Liver (tissue), 9 donors: ENCODE data around the gene DZIP3. TPM values are rescaled to one million over a fixed set of nuclear protein-coding genes. Genes with fewer than 3 reads are reported as not detected.

Experiments used
- DNase-seq: peaks from one replicate; pipeline ENCODE4 v3.0.0-alpha.2; 2017; ENCODE audit warnings: low spot score
- H3K27ac ChIP-seq, 2 donors: one replicate each; pipeline ENCODE4 v1.7.0; 2013; ENCODE audit warnings: inconsistent platforms in 2 of 2, low read length in 2 of 2, control low read depth in 1 of 2, low read depth in 1 of 2, mild to moderate bottlenecking in 1 of 2
- H3K27me3 ChIP-seq, 4 donors: one replicate each; pipeline versions ENCODE4 v1.6.1 to v1.7.0; 2013; ENCODE audit warnings: low read length in 3 of 4, inconsistent platforms in 1 of 4, mild to moderate bottlenecking in 1 of 4, moderate library complexity in 1 of 4; ENCODE audit not compliant: control insufficient read depth in 4 of 4, insufficient read depth in 4 of 4
- H3K36me3 ChIP-seq, 4 donors: one replicate each; pipeline versions ENCODE4 v1.6.1 to v1.7.0; 2013; ENCODE audit warnings: low read length in 3 of 4, mild to moderate bottlenecking in 3 of 4, low read depth in 1 of 4, moderate library complexity in 1 of 4; ENCODE audit not compliant: control insufficient read depth in 4 of 4, insufficient read depth in 3 of 4
- H3K4me1 ChIP-seq, 4 donors: one replicate each; pipeline versions ENCODE4 v1.6.1 to v1.7.0; 2013; ENCODE audit warnings: low read length in 3 of 4, mild to moderate bottlenecking in 3 of 4, moderate library complexity in 1 of 4; ENCODE audit not compliant: control insufficient read depth in 4 of 4, insufficient read depth in 4 of 4
- H3K4me3 ChIP-seq, 3 donors: one replicate each; pipeline versions ENCODE4 v1.6.1 to v1.7.0; 2013; ENCODE audit warnings: low read length in 3 of 3, control low read depth in 1 of 3, low read depth in 1 of 3, mild to moderate bottlenecking in 1 of 3
- H3K9ac ChIP-seq, 2 donors: one replicate each; pipeline ENCODE4 v1.7.0; 2013; ENCODE audit warnings: low read length in 2 of 2, mild to moderate bottlenecking in 2 of 2, moderate library complexity in 2 of 2, control low read depth in 1 of 2, low read depth in 1 of 2
- H3K9me3 ChIP-seq, 4 donors: one replicate each; pipeline versions ENCODE4 v1.6.1 to v1.7.0; 2013; ENCODE audit warnings: low read length in 3 of 4; ENCODE audit not compliant: control insufficient read depth in 4 of 4
- ATF3 ChIP-seq: IDR thresholded peaks from 2 replicates; pipeline ENCODE4 v1.6.1; 2016; ENCODE audit warnings: antibody characterized with exemption
- CTCF ChIP-seq: fragments of 150-350 bp; IDR thresholded peaks from 2 replicates; pipeline ENCODE4 v1.5.1; 2017; ENCODE audit warnings: improper control_type of control experiment, low read depth, low read length; ENCODE audit not compliant: missing input control
- EGR1 ChIP-seq, 2 donors: IDR thresholded peaks; 2 replicates each; pipeline ENCODE4 v1.6.1; 2016 to 2018; ENCODE audit warnings: antibody characterized with exemption in 2 of 2, low read depth in 2 of 2
- FOXA1 ChIP-seq: IDR thresholded peaks from 2 replicates; pipeline ENCODE4 v1.6.1; 2016; ENCODE audit warnings: antibody characterized with exemption
- FOXA2 ChIP-seq: IDR thresholded peaks from 2 replicates; pipeline ENCODE4 v1.6.1; 2016; ENCODE audit warnings: antibody characterized with exemption
- GABPA ChIP-seq, 2 donors: IDR thresholded peaks in 1 of 2; conservative IDR thresholded peaks in 1 of 2; 2 replicates each; pipeline ENCODE4 v1.6.1; 2016; ENCODE audit warnings: antibody characterized with exemption in 2 of 2, mild to moderate bottlenecking in 1 of 2, moderate library complexity in 1 of 2
- HNF4A ChIP-seq, 2 donors: conservative IDR thresholded peaks; 2 replicates each; pipeline ENCODE4 v1.6.1; 2016; ENCODE audit warnings: antibody characterized with exemption in 2 of 2, mild to moderate bottlenecking in 2 of 2
- HNF4G ChIP-seq: IDR thresholded peaks from 2 replicates; pipeline ENCODE4 v1.6.1; 2016; ENCODE audit warnings: antibody characterized with exemption
- JUND ChIP-seq, 2 donors: IDR thresholded peaks; 2 replicates each; pipeline ENCODE4 v1.6.1; 2016; ENCODE audit warnings: antibody characterized with exemption in 2 of 2
- MAX ChIP-seq: IDR thresholded peaks from 2 replicates; pipeline ENCODE4 v1.6.1; 2016; ENCODE audit warnings: antibody characterized with exemption
- NR2F2 ChIP-seq: IDR thresholded peaks from 2 replicates; pipeline ENCODE4 v1.6.1; 2016; ENCODE audit warnings: antibody characterized with exemption
- RAD21 ChIP-seq, 2 donors: IDR thresholded peaks; 2 replicates each; pipeline ENCODE4 v1.6.1; 2016; ENCODE audit warnings: antibody characterized with exemption in 2 of 2, mild to moderate bottlenecking in 2 of 2
- REST ChIP-seq: IDR thresholded peaks from 2 replicates; pipeline ENCODE4 v1.6.1; 2016; ENCODE audit warnings: antibody characterized with exemption, mild to moderate bottlenecking
- RXRA ChIP-seq, 2 donors: IDR thresholded peaks; 2 replicates each; pipeline ENCODE4 v1.6.1; 2017 to 2018; ENCODE audit warnings: antibody characterized with exemption in 2 of 2, mild to moderate bottlenecking in 1 of 2
- SP1 ChIP-seq: IDR thresholded peaks from 2 replicates; pipeline ENCODE4 v1.6.1; 2018; ENCODE audit warnings: antibody characterized with exemption, mild to moderate bottlenecking
- TAF1 ChIP-seq: conservative IDR thresholded peaks from 2 replicates; pipeline ENCODE4 v1.6.1; 2016; ENCODE audit warnings: antibody characterized with exemption, mild to moderate bottlenecking
- YY1 ChIP-seq: IDR thresholded peaks from 2 replicates; pipeline ENCODE4 v1.6.1; 2016; ENCODE audit warnings: antibody characterized with exemption, mild to moderate bottlenecking
- ZBTB33 ChIP-seq: IDR thresholded peaks from 2 replicates; pipeline ENCODE4 v1.6.1; 2016; ENCODE audit warnings: antibody characterized with exemption
- WGBS: extraction: QIAGEN DNeasy Blood & Tissue Kit; methylation state at CpG from one replicate; pipeline ENCODE4 v1.1.7; 2013; 5-methylcytosine and 5-hydroxymethylcytosine counted together
- polyA plus RNA-seq, 2 donors: library from polyadenylated mRNA; stranded (reverse) in 1 of 2; unstranded in 1 of 2; fragments of 200-250 nt in 1 of 2; fragments of >200 nt in 1 of 2; fragmentation: Nextera tagmentation in 1 of 2; extraction: Ambion mirVana in 1 of 2; gene quantifications; one replicate each; pipeline versions ENCODE4 v1.2.1 to v1.2.3, GENCODE V29; 2013 to 2015
- total RNA-seq, 2 donors: library from RNA; depleted of rRNA; stranded (reverse); fragments of >200 nt; gene quantifications; one replicate each; pipeline ENCODE4 v1.2.3, GENCODE V29; 2014
- donor health status: healthy.
- donor health status: healthy.
- donor health status: healthy.
- donor health status: healthy.
- donor health status: healthy.

DZIP3 gene
- total and polyA plus RNA-seq, 4 donors, result 1.0 to 13.9 (median 2.7) TPM

GRCh38 chr3:108602935-108603294 lies 13.4 kb downstream of the DZIP3 start:
- Histone ChIP-seq H3K27ac (no peak overlapping the region), H3K4me3 (no peak overlapping the region), H3K36me3 (no peaks in the 10 kb centered on the region), H3K4me1 (peaks cover 0 to 2% (median 0%) of the 10 kb centered on the region in 4 donors), H3K9me3 (no peaks in the 10 kb centered on the region), H3K27me3 (no peaks in the 10 kb centered on the region), H3K9ac (no peak overlapping the region)
- 84% methylated on average over 2 of the region's 2 CpGs for WGBS
- no peak for DNase-seq
- TF ChIP-seq HNF4A (conservative IDR thresholded peaks at IDR 0.05) (no peak), SP1 (no peak), FOXA1 (no peak), HNF4G (no peak), NR2F2 (no peak), CTCF (no peak), TAF1 (no peak), JUND (IDR thresholded peaks at IDR 0.05) (no peak), EGR1 (IDR thresholded peaks at IDR 0.05; ENCODE audit: low read depth in 2 of 2) (no peak), YY1 (no peak), RXRA (IDR thresholded peaks at IDR 0.05) (no peak), REST (no peak), ZBTB33 (no peak), MAX (no peak), RAD21 (IDR thresholded peaks at IDR 0.05) (no peak), GABPA (IDR thresholded peaks at IDR 0.05 in 1 of 2, conservative IDR thresholded peaks at IDR 0.05 in 1 of 2) (no peak), FOXA2 (no peak)

- no peak for DNase-seq
- Histone ChIP-seq H3K27me3 (no peaks in the 10 kb centered on the region), H3K4me3 (no peak overlapping the region), H3K9me3 (no peaks in the 10 kb centered on the region), H3K4me1 (peaks cover 0 to 2% (median 0%) of the 10 kb centered on the region in 4 donors), H3K9ac (no peak overlapping the region), H3K36me3 (no peaks in the 10 kb centered on the region), H3K27ac (no peak overlapping the region)
- TF ChIP-seq ATF3, result no peak
- TF ChIP-seq NR2F2, result no peak
- no peak for TF ChIP-seq HNF4G
- no peak for TF ChIP-seq TAF1
- TF ChIP-seq RAD21 (IDR thresholded peaks at IDR 0.05), result no peak
- no peak for TF ChIP-seq REST
Measured at GRCh38 chr3:108603691-108604090, 14.2 kb downstream of the DZIP3 start.
